Tibial nerve (tissue), 4 donors: ENCODE measurements around the gene DCUN1D2.

Experiments
- EP300 ChIP-seq, 2 donors: sonication (generic); formaldehyde crosslinking; IDR thresholded peaks; one replicate each; pipeline ENCODE4 v1.6.1; 2017; ENCODE audit warnings: antibody characterized with exemption in 2 of 2, mild to moderate bottlenecking in 1 of 2
- TF ChIP-seq, protein P1 (sequence below), 5 experiments: fragments of 200-600 bp in 3 of 5; fragments of 450-650 bp in 2 of 5; sonication (generic) in 3 of 5; IDR thresholded peaks; one replicate each; pipeline ENCODE4 v1.5.1; 2016 to 2019; ENCODE audit warnings: antibody characterized with exemption in 5 of 5, mild to moderate bottlenecking in 3 of 5, moderate library complexity in 2 of 5

DNA sequence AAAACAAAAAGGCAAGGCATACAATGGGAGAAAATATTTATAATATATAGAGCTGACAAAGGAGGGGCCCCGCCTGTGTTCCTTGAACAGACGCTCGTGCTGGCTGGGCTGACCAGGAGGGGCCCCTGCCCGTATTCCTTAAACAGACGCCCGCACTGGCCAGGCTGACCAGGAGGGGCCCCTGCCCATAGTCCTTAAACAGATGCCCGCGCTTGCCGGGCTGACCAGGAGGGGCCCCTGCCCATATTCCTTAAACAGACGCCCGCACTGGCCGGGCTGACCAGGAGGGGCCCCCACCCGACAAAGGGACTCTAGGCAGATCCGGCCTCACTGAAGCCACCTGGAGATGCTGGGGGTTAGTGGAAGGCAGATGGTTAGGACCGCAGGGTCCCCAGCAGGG is 46.5 kb downstream of the DCUN1D2 start:
- TF ChIP-seq, protein P1, sequence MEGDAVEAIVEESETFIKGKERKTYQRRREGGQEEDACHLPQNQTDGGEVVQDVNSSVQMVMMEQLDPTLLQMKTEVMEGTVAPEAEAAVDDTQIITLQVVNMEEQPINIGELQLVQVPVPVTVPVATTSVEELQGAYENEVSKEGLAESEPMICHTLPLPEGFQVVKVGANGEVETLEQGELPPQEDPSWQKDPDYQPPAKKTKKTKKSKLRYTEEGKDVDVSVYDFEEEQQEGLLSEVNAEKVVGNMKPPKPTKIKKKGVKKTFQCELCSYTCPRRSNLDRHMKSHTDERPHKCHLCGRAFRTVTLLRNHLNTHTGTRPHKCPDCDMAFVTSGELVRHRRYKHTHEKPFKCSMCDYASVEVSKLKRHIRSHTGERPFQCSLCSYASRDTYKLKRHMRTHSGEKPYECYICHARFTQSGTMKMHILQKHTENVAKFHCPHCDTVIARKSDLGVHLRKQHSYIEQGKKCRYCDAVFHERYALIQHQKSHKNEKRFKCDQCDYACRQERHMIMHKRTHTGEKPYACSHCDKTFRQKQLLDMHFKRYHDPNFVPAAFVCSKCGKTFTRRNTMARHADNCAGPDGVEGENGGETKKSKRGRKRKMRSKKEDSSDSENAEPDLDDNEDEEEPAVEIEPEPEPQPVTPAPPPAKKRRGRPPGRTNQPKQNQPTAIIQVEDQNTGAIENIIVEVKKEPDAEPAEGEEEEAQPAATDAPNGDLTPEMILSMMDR (IDR thresholded peaks at IDR 0.05), result no peak
- TF ChIP-seq EP300 (IDR thresholded peaks at IDR 0.05), result no peak
